Fibroblast of skin of left biceps (primary cell): ENCODE results near the gene GLP1R.

Experiments used
- DNase-seq, 2 experiments: peaks; one replicate each; pipeline ENCODE4 v3.0.0-alpha.2; 2013; ENCODE audit warnings: low read depth in 2 of 2

GLP1R gene

GRCh38 chr6:39086294-39086693, 37.7 kb downstream of the GLP1R start:
- DNase-seq = no peak

GRCh38 chr6:39086711-39087110, 38.1 kb downstream of the GLP1R start:
- no peak for DNase-seq

GRCh38 chr6:39087197-39087596, 38.6 kb downstream of the GLP1R start:
- DNase-seq = no peak

GRCh38 chr6:39088331-39088730, 39.8 kb downstream of the GLP1R start:
- DNase-seq = peak in 1 of 2 experiments; percentile 10

GRCh38 chr6:39090036-39090435, 41.5 kb downstream of the GLP1R start:
- DNase-seq = no peak

GRCh38 chr6:39091220-39091619, 42.6 kb downstream of the GLP1R start:
- DNase-seq = no peak

GRCh38 chr6:39092124-39092523, 43.5 kb downstream of the GLP1R start:
- no peak for DNase-seq

GRCh38 chr6:39093149-39093708, 44.6 kb downstream of the GLP1R start:
- no peak for DNase-seq

GRCh38 chr6:39095578-39095977, 47.0 kb downstream of the GLP1R start:
- no peak for DNase-seq

GRCh38 chr6:39100358-39100757, 51.8 kb downstream of the GLP1R start:
- DNase-seq = no peak

GRCh38 chr6:39102071-39102820, 53.7 kb downstream of the GLP1R start:
- peak; percentile 58 to 68 for DNase-seq

- no peak for DNase-seq
Measured at GRCh38 chr6:39102821-39103136, 54.2 kb downstream of the GLP1R start.

- no peak for DNase-seq
Measured at GRCh38 chr6:39104528-39104927, 55.9 kb downstream of the GLP1R start.

- no peak for DNase-seq
Measured at GRCh38 chr6:39107034-39107433, 58.5 kb downstream of the GLP1R start.

- DNase-seq = no peak
Measured at GRCh38 chr6:39107641-39108040, 59.1 kb downstream of the GLP1R start.

GRCh38 chr6:39108041-39108839, 59.7 kb downstream of the GLP1R start:
- DNase-seq = no peak

- DNase-seq = no peak
Measured at GRCh38 chr6:39111280-39111679, 62.7 kb downstream of the GLP1R start.

- DNase-seq = no peak
Measured at GRCh38 chr6:39113788-39114187, 65.2 kb downstream of the GLP1R start.

- DNase-seq = no peak
Measured at GRCh38 chr6:39114388-39114703, 65.8 kb downstream of the GLP1R start.

GRCh38 chr6:39114704-39115599, 66.4 kb downstream of the GLP1R start, which contains the start of gene SAYSD1:
Gene SAYSD1, minus strand, starts transcription at chr6:39115186. Its CDS starts 97 bp downstream, at chr6:39115089.
- peak; percentile 74 to 75 for DNase-seq

GRCh38 chr6:39118921-39119320, 70.3 kb downstream of the GLP1R start:
- no peak for DNase-seq

- DNase-seq = no peak
Measured at GRCh38 chr6:39124114-39124513, 75.5 kb downstream of the GLP1R start.
